AG09309 (cell line): ENCODE data around the gene ACHE.

Experiments
- DNase-seq: peaks from one replicate; pipeline ENCODE4 v3.0.0-alpha.2; 2010; ENCODE audit warnings: low read depth
- H3K4me3 ChIP-seq: 2 replicates; pipeline ENCODE4 v1.5.1; 2011; ENCODE audit warnings: mild to moderate bottlenecking, low read depth, low read length, moderate library complexity; ENCODE audit not compliant: control insufficient read depth
- CTCF ChIP-seq: IDR thresholded peaks from 2 replicates; pipeline ENCODE4 v1.5.1; 2011; ENCODE audit warnings: mild to moderate bottlenecking, low read depth, low read length, inconsistent platforms; ENCODE audit not compliant: insufficient read depth, control insufficient read depth; ENCODE audit errors: missing control alignments

The ACHE gene

GRCh38 chr7:100895956-100896731 lies 456 bp upstream of the ACHE start:
- no peak for TF ChIP-seq CTCF
- DNase-seq = no peak
- H3K4me3 ChIP-seq = no peak overlapping the region

GRCh38 chr7:100894860-100895700 lies 608 bp downstream of the ACHE start:
- TF ChIP-seq CTCF = peak; percentile 88
- peak overlapping the region; percentile 49 for H3K4me3 ChIP-seq
- no peak for DNase-seq

GRCh38 chr7:100893910-100894721 lies 1.6 kb downstream of the ACHE start:
- TF ChIP-seq CTCF = no peak
- DNase-seq = no peak
- no peak overlapping the region for H3K4me3 ChIP-seq

GRCh38 chr7:100893318-100893895 lies 2.3 kb downstream of the ACHE start:
- DNase-seq = no peak
- TF ChIP-seq CTCF = no peak
- no peak overlapping the region for H3K4me3 ChIP-seq

GRCh38 chr7:100892364-100893317 lies 3.0 kb downstream of the ACHE start:
- TF ChIP-seq CTCF = no peak
- DNase-seq = no peak
- no peak overlapping the region for H3K4me3 ChIP-seq
